Cortex of kidney (tissue), 1 donor: Measurements from ENCODE around the gene ZNF185.

ENCODE experiments used
- DNase-seq: peaks from one replicate; lab custom pipeline; 2025; lab: John Stamatoyannopoulos, UW

ZNF185 gene

GRCh38 chrX:152917656-152918579 lies 20.1 kb downstream of the ZNF185 start:
- DNase-seq = no peak

GRCh38 chrX:152918707-152919106 lies 20.8 kb downstream of the ZNF185 start:
- DNase-seq = no peak

- DNase-seq = no peak
Observed at GRCh38 chrX:152923599-152923998, 25.7 kb downstream of the ZNF185 start.

GRCh38 chrX:152925835-152926234 lies 28.0 kb downstream of the ZNF185 start:
- no peak for DNase-seq

- no peak for DNase-seq
Observed at GRCh38 chrX:152926279-152926678, 28.4 kb downstream of the ZNF185 start.

- no peak for DNase-seq
Observed at GRCh38 chrX:152926923-152927322, 29.1 kb downstream of the ZNF185 start.

- DNase-seq = no peak
Observed at GRCh38 chrX:152927858-152928760, 30.2 kb downstream of the ZNF185 start.

GRCh38 chrX:152928761-152929400 lies 31.0 kb downstream of the ZNF185 start:
- no peak for DNase-seq

- DNase-seq = no peak
Observed at GRCh38 chrX:152929898-152930297, 32.0 kb downstream of the ZNF185 start.

GRCh38 chrX:152930516-152930915 lies 32.6 kb downstream of the ZNF185 start:
- no peak for DNase-seq

GRCh38 chrX:152932144-152932543 lies 34.3 kb downstream of the ZNF185 start:
- no peak for DNase-seq

- DNase-seq = no peak
Observed at GRCh38 chrX:152932598-152933175, 34.8 kb downstream of the ZNF185 start.

GRCh38 chrX:152936306-152936705 lies 38.4 kb downstream of the ZNF185 start:
- DNase-seq = no peak

- DNase-seq = no peak
Observed at GRCh38 chrX:152937236-152937635, 39.4 kb downstream of the ZNF185 start.

- peak; percentile 7 for DNase-seq
Observed at GRCh38 chrX:152941328-152942076, 43.6 kb downstream of the ZNF185 start.

GRCh38 chrX:152942077-152942442 lies 44.2 kb downstream of the ZNF185 start:
- no peak for DNase-seq

- DNase-seq = no peak
Observed at GRCh38 chrX:152943826-152944225, 46.0 kb downstream of the ZNF185 start.

GRCh38 chrX:152945021-152945979 lies 47.4 kb downstream of the ZNF185 start:
- DNase-seq = no peak

- DNase-seq = no peak
Observed at GRCh38 chrX:152946681-152947080, 48.8 kb downstream of the ZNF185 start.
